DND-41 (cell line): ENCODE measurements around the gene NAGA.

ENCODE experiments used
- CTCF ChIP-seq: IDR thresholded peaks from 2 replicates; pipeline ENCODE4 v1.5.1; 2012; ENCODE audit warnings: borderline replicate concordance, low read length, moderate library complexity, mild to moderate bottlenecking; ENCODE audit not compliant: poor library complexity, severe bottlenecking; ENCODE audit errors: extremely low read depth
- EZH2 ChIP-seq: IDR thresholded peaks from 3 replicates; pipeline ENCODE4 v1.6.1; 2012; ENCODE audit warnings: borderline replicate concordance, low read depth, mild to moderate bottlenecking, moderate library complexity, low read length, inconsistent platforms; ENCODE audit not compliant: severe bottlenecking

GRCh38 chr22:42073621-42074041 is 3.0 kb upstream of the NAGA start:
- TF ChIP-seq CTCF (no peak), EZH2 (no peak)
